Fibroblast of lung (primary cell): Measurements from ENCODE around the gene SLC6A17.

Source experiments
- CTCF ChIP-seq, 2 donors: IDR thresholded peaks in 1 of 2; conservative IDR thresholded peaks in 1 of 2; 1 replicate in 1 of 2; 2 replicates in 1 of 2; pipeline ENCODE4 v1.5.1; 2011 to 2012; ENCODE audit warnings: low read length in 2 of 2, control low read depth in 1 of 2, inconsistent platforms in 1 of 2, low read depth in 1 of 2, mild to moderate bottlenecking in 1 of 2
- EZH2 ChIP-seq: IDR thresholded peaks from 2 replicates; pipeline ENCODE4 v1.5.1; 2012; ENCODE audit warnings: low read length, control low read depth, mild to moderate bottlenecking; ENCODE audit errors: missing control alignments

- TF ChIP-seq EZH2 (no peak), CTCF (conservative IDR thresholded peaks at IDR 0.05 in 1 of 2, IDR thresholded peaks at IDR 0.05 in 1 of 2; ENCODE audit: low read depth in 1 of 2, low read length in 2 of 2) (no peak)
Observed at GRCh38 chr1:110241516-110241915, 91.2 kb downstream of the SLC6A17 start.
